SK-N-SH (cell line): ENCODE results near the gene VCAN. TPM values are rescaled to one million over a fixed set of nuclear protein-coding genes. Genes with fewer than 3 reads are reported as not detected.

Source experiments
- CTCF ChIA-PET: fragments of 300-600, 350-600 bp; formaldehyde crosslinking; extraction: SDS; loops from one replicate; lab custom pipeline; 2021; lab: Yijun Ruan, JAX
- POLR2A ChIA-PET: fragments of 350-600 bp; sonication (Branson Sonifier 250); formaldehyde crosslinking; extraction: SDS; loops from one replicate; lab custom pipeline; 2020; ENCODE audit warnings: antibody characterized with exemption, inconsistent platforms; lab: Yijun Ruan, JAX
- DNase-seq: peaks from one replicate; pipeline ENCODE4 v3.0.0; 2012
- H2AFZ ChIP-seq: fragments of 200-600 bp; sonication (generic); 2 replicates; pipeline ENCODE4 v1.8.1; 2016; ENCODE audit warnings: antibody characterized with exemption, mild to moderate bottlenecking, low read depth
- H3F3A ChIP-seq: fragments of 200-600 bp; sonication (generic); replicated peaks from 2 replicates; pipeline ENCODE3; 2016; ENCODE audit warnings: antibody characterized with exemption, mild to moderate bottlenecking; ENCODE audit not compliant: insufficient read depth
- H3K27ac ChIP-seq, 2 experiments: fragments of 200-500 bp in 1 of 2; fragments of 200-600 bp in 1 of 2; sonication (Bioruptor generic) in 1 of 2; sonication (generic), shearing (Covaris generic) in 1 of 2; 2 replicates each; pipeline versions ENCODE4 v1.5.1 to v1.6.1; 2014 to 2016; ENCODE audit warnings: low read depth in 2 of 2, inconsistent platforms in 1 of 2, low read length in 1 of 2, mild to moderate bottlenecking in 1 of 2, mixed read lengths in 1 of 2
- H3K27me3 ChIP-seq: fragments of 200-600 bp; sonication (generic), shearing (Covaris generic); 2 replicates; pipeline ENCODE4 v1.6.1; 2016; ENCODE audit warnings: mixed run types; ENCODE audit not compliant: insufficient read depth
- H3K36me3 ChIP-seq, 2 experiments: fragments of 200-500 bp in 1 of 2; fragments of 200-600 bp in 1 of 2; sonication (Bioruptor generic) in 1 of 2; sonication (generic) in 1 of 2; replicated peaks in 1 of 2; 2 replicates each; pipeline versions ENCODE3 to v1.5.1; 2014 to 2016; ENCODE audit warnings: low read length in 1 of 2, mild to moderate bottlenecking in 1 of 2; ENCODE audit not compliant: insufficient read depth in 2 of 2, control insufficient read depth in 1 of 2
- H3K4me1 ChIP-seq, 2 experiments: fragments of 200-500 bp in 1 of 2; fragments of 200-600 bp in 1 of 2; sonication (Bioruptor generic) in 1 of 2; sonication (generic), shearing (Covaris generic) in 1 of 2; 2 replicates each; pipeline versions ENCODE4 v1.5.1 to v1.6.1; 2014 to 2016; ENCODE audit warnings: low read depth in 1 of 2, low read length in 1 of 2, mixed run types in 1 of 2; ENCODE audit not compliant: insufficient read depth in 2 of 2, control insufficient read depth in 1 of 2
- H3K4me2 ChIP-seq: fragments of 200-600 bp; sonication (generic), shearing (Covaris generic); 2 replicates; pipeline ENCODE4 v1.6.1; 2017; ENCODE audit warnings: mixed run types
- H3K4me3 ChIP-seq, 2 experiments: fragments of 200-500 bp in 1 of 2; fragments of 200-600 bp in 1 of 2; sonication (Bioruptor generic) in 1 of 2; sonication (generic), shearing (Covaris generic) in 1 of 2; 2 replicates each; pipeline versions ENCODE4 v1.5.1 to v1.8.1; 2014 to 2016; ENCODE audit warnings: low read depth in 2 of 2, inconsistent platforms in 1 of 2, low read length in 1 of 2, mild to moderate bottlenecking in 1 of 2, mixed read lengths in 1 of 2, moderate library complexity in 1 of 2
- H3K79me2 ChIP-seq: fragments of 200-600 bp; sonication (generic); 2 replicates; pipeline ENCODE4 v1.8.1; 2017; ENCODE audit warnings: mild to moderate bottlenecking; ENCODE audit not compliant: insufficient read depth
- H3K9ac ChIP-seq: fragments of 200-600 bp; sonication (generic); 2 replicates; pipeline ENCODE4 v1.6.1; 2017; ENCODE audit warnings: mixed run types
- H3K9me2 ChIP-seq: fragments of 200-600 bp; sonication (generic); 2 replicates; pipeline ENCODE4 v1.6.1; 2017; ENCODE audit warnings: mixed run types
- H3K9me3 ChIP-seq: fragments of 200-600 bp; sonication (generic); 2 replicates; pipeline ENCODE4 v1.6.1; 2017; ENCODE audit warnings: mixed run types, mild to moderate bottlenecking, moderate library complexity
- H4K20me1 ChIP-seq: fragments of 200-600 bp; sonication (generic); 2 replicates; pipeline ENCODE4 v1.6.1; 2017; ENCODE audit warnings: mild to moderate bottlenecking, mixed run types; ENCODE audit not compliant: insufficient read depth
- CHD2 ChIP-seq: fragments of 150-350 bp; IDR thresholded peaks from 2 replicates; pipeline ENCODE4 v1.6.1; 2018; ENCODE audit warnings: low read length; ENCODE audit not compliant: partially characterized antibody
- ELF1 ChIP-seq: IDR thresholded peaks from 2 replicates; pipeline ENCODE4 v1.4.0; 2012
- EP300 ChIP-seq, 2 experiments: IDR thresholded peaks; 2 replicates each; pipeline versions ENCODE4 v1.4.0 to v1.6.1; 2012; ENCODE audit warnings: borderline replicate concordance in 1 of 2, low read depth in 1 of 2, low read length in 1 of 2
- EZH2phosphoT487 ChIP-seq: fragments of 200-600 bp; sonication (generic); IDR thresholded peaks from 2 replicates; pipeline ENCODE4 v1.6.1; 2017; ENCODE audit warnings: low read depth, mixed run types, mild to moderate bottlenecking, antibody characterized with exemption, moderate library complexity, borderline replicate concordance
- FOSL2 ChIP-seq: IDR thresholded peaks from 2 replicates; pipeline ENCODE4 v1.4.0; 2012; ENCODE audit warnings: low read depth, mild to moderate bottlenecking, moderate library complexity, borderline replicate concordance
- FOXJ3 ChIP-seq: sonication (generic); formaldehyde crosslinking; IDR thresholded peaks from 2 replicates; pipeline ENCODE4 v1.5.1; 2020; ENCODE audit warnings: mild to moderate bottlenecking, missing genetic modification reagents
- FOXM1 ChIP-seq: IDR thresholded peaks from 2 replicates; pipeline ENCODE4 v1.4.0; 2012; ENCODE audit warnings: low read depth, mild to moderate bottlenecking
- MEF2A ChIP-seq: IDR thresholded peaks from 2 replicates; pipeline ENCODE4 v1.4.0; 2012; ENCODE audit warnings: low read depth, borderline replicate concordance
- MXI1 ChIP-seq: IDR thresholded peaks from 2 replicates; pipeline ENCODE4 v1.6.1; 2012; ENCODE audit warnings: mild to moderate bottlenecking, low read depth, low read length, improper control_type of control experiment
- NRF1 ChIP-seq: IDR thresholded peaks from 2 replicates; pipeline ENCODE4 v1.6.1; 2012; ENCODE audit warnings: low read depth, mild to moderate bottlenecking, low read length
- RAD21 ChIP-seq: IDR thresholded peaks from 2 replicates; pipeline ENCODE4 v1.6.1; 2012; ENCODE audit warnings: mild to moderate bottlenecking, low read length
- RCOR1 ChIP-seq: fragments of 150-350 bp; IDR thresholded peaks from 2 replicates; pipeline ENCODE4 v1.6.1; 2017; ENCODE audit warnings: antibody characterized with exemption, low read length
- REST ChIP-seq: IDR thresholded peaks from 2 replicates; pipeline ENCODE4 v1.6.1; 2012; ENCODE audit warnings: mild to moderate bottlenecking, low read depth, low read length, moderate library complexity
- RXRA ChIP-seq: IDR thresholded peaks from 2 replicates; pipeline ENCODE4 v1.4.0; 2012; ENCODE audit warnings: low read depth, mild to moderate bottlenecking, borderline replicate concordance
- SIN3A ChIP-seq: IDR thresholded peaks from 2 replicates; pipeline ENCODE4 v1.6.1; 2012; ENCODE audit warnings: low read depth, mild to moderate bottlenecking, low read length, moderate library complexity, borderline replicate concordance
- SMC3 ChIP-seq: IDR thresholded peaks from 2 replicates; pipeline ENCODE4 v1.6.1; 2012; ENCODE audit warnings: low read depth, low read length, improper control_type of control experiment
- TEAD4 ChIP-seq: IDR thresholded peaks from 2 replicates; pipeline ENCODE4 v1.4.0; 2012; ENCODE audit warnings: mild to moderate bottlenecking, borderline replicate concordance; ENCODE audit not compliant: insufficient read depth
- WGBS: methylation state at CpG from one replicate; pipeline ENCODE4 v1.1.6; 2017; ENCODE audit warnings: low lambda C conversion rate; 5-methylcytosine and 5-hydroxymethylcytosine counted together
- polyA plus RNA-seq, 3 experiments: library from polyadenylated mRNA; depleted of rRNA; stranded (reverse); fragments of >200 nt; gene quantifications; 2 replicates each; pipeline ENCODE4 v1.2.3, GENCODE V29; 2012
- TF ChIP-seq, protein P1 (sequence below): fragments of 150-350 bp; IDR thresholded peaks from 2 replicates; pipeline ENCODE4 v1.6.1; 2016; ENCODE audit warnings: mild to moderate bottlenecking, low read depth, low read length
- TF ChIP-seq, protein P2 (sequence below): IDR thresholded peaks from 2 replicates; pipeline ENCODE4 v1.4.0; 2012; ENCODE audit warnings: low read depth, borderline replicate concordance

The VCAN gene
- polyA plus RNA-seq, 1 of the 3 experiments (the other 2 are of a cell fraction) = 142 TPM

DNA sequence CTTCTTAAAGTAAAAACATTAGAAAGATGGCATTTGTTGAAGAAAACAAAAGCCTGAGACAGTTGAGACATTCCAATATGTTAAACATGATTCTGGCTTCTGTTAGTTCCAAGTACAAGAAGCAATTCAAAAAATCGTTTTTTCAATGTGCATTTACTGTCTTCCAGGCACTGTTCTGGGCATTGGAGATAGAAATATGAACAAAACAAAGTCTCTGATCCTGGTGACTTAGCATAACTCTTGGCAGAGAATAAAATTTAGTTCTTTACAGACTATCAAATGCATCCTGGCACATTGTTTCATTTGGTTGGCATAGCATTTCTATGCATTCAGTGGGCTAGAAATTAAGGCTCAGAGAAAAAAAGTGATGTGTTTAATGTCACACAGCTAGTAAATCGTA lies 77.5 kb downstream of the VCAN start:
- Histone ChIP-seq H3K4me2 (no peak overlapping the region), H3K9ac (no peak overlapping the region), H3K9me3 (no peaks in the 10 kb centered on the region), H4K20me1 (peaks cover under 1% of the 10 kb centered on the region; the same call in 1 of the 2 replicates), H3K4me1 (peaks cover 2 to 14% of the 10 kb centered on the region in 2 experiments), H2AFZ (no peak overlapping the region), H3K27me3 (no peaks in the 10 kb centered on the region), H3K4me3 (no peak overlapping the region), H3K9me2 (no peaks in the 10 kb centered on the region), H3K36me3 (peaks cover 49 to 89% of the 10 kb centered on the region in 2 experiments), H3F3A (peaks cover 54% of the 10 kb centered on the region), H3K79me2 (peaks cover 23% of the 10 kb centered on the region), H3K27ac (peak overlapping the region in 1 of 2 experiments; percentile 48; a peak in 2 of 4 replicates)
- CTCF ChIA-PET = interaction anchor here (2.0 kb wide), 1 partner anchor 15 kb away, joined by 5 read pairs; no protein-coding TSS in a partner anchor
- no peak for DNase-seq
- no peak for TF ChIP-seq RCOR1
- TF ChIP-seq MXI1 = no peak
- TF ChIP-seq FOSL2 = no peak
- no peak for TF ChIP-seq SIN3A
- TF ChIP-seq FOXM1 = no peak
- no peak for TF ChIP-seq FOXJ3 (CRISPR knock-in tag)
- TF ChIP-seq SMC3 = no peak
- TF ChIP-seq, protein P1, sequence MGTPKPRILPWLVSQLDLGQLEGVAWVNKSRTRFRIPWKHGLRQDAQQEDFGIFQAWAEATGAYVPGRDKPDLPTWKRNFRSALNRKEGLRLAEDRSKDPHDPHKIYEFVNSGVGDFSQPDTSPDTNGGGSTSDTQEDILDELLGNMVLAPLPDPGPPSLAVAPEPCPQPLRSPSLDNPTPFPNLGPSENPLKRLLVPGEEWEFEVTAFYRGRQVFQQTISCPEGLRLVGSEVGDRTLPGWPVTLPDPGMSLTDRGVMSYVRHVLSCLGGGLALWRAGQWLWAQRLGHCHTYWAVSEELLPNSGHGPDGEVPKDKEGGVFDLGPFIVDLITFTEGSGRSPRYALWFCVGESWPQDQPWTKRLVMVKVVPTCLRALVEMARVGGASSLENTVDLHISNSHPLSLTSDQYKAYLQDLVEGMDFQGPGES = no peak
- no peak for TF ChIP-seq TEAD4
- TF ChIP-seq MEF2A = no peak
- 64% methylated on average over 2 of the region's 2 CpGs for WGBS
- POLR2A ChIA-PET = no interaction called here

GRCh38 chr5:83549674-83550073 lies 78.1 kb downstream of the VCAN start:
- Histone ChIP-seq H3K4me2 (no peak overlapping the region), H3K9me2 (no peaks in the 10 kb centered on the region), H3K4me3 (no peak overlapping the region), H3K36me3 (peaks cover 51 to 89% of the 10 kb centered on the region in 2 experiments), H2AFZ (no peak overlapping the region), H3K27ac (peak overlapping the region; percentile 20 to 48; a peak in 2 of 4 replicates), H3K27me3 (no peaks in the 10 kb centered on the region), H3K79me2 (peaks cover 23% of the 10 kb centered on the region), H3K4me1 (peaks cover 2 to 20% of the 10 kb centered on the region in 2 experiments), H3F3A (peaks cover 60% of the 10 kb centered on the region), H3K9me3 (no peaks in the 10 kb centered on the region), H3K9ac (no peak overlapping the region), H4K20me1 (no peaks in the 10 kb centered on the region)
- TF ChIP-seq REST (no peak), EZH2phosphoT487 (no peak), RAD21 (no peak), SMC3 (no peak), EP300 (IDR thresholded peaks at IDR 0.05; ENCODE audit: borderline replicate concordance in 1 of 2, low read depth in 1 of 2, low read length in 1 of 2) (no peak), ELF1 (no peak), CHD2 (no peak), RXRA (no peak), NRF1 (no peak), FOXM1 (no peak)
- TF ChIP-seq, protein P1 = no peak
- TF ChIP-seq, protein P2, sequence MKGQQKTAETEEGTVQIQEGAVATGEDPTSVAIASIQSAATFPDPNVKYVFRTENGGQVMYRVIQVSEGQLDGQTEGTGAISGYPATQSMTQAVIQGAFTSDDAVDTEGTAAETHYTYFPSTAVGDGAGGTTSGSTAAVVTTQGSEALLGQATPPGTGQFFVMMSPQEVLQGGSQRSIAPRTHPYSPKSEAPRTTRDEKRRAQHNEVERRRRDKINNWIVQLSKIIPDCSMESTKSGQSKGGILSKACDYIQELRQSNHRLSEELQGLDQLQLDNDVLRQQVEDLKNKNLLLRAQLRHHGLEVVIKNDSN = no peak
- 87% methylated on average over 5 of the region's 5 CpGs for WGBS
- DNase-seq = no peak
- POLR2A ChIA-PET = no interaction called here
- CTCF ChIA-PET = interaction anchor here (2.0 to 2.8 kb wide), 2 partner anchors 13 to 15 kb away, joined by 5 to 11 read pairs; no protein-coding TSS in a partner anchor
